ENCODE results near the gene TMEM198. TPM values are rescaled to one million over a fixed set of nuclear protein-coding genes. Genes with fewer than 3 reads are reported as not detected.
A peak's percentile ranks its signal among the peaks of the same experiment; 100 is the strongest.

TMEM198 gene
- total RNA-seq, 1 experiment from 2014 or later = 1.1 TPM

DNA sequence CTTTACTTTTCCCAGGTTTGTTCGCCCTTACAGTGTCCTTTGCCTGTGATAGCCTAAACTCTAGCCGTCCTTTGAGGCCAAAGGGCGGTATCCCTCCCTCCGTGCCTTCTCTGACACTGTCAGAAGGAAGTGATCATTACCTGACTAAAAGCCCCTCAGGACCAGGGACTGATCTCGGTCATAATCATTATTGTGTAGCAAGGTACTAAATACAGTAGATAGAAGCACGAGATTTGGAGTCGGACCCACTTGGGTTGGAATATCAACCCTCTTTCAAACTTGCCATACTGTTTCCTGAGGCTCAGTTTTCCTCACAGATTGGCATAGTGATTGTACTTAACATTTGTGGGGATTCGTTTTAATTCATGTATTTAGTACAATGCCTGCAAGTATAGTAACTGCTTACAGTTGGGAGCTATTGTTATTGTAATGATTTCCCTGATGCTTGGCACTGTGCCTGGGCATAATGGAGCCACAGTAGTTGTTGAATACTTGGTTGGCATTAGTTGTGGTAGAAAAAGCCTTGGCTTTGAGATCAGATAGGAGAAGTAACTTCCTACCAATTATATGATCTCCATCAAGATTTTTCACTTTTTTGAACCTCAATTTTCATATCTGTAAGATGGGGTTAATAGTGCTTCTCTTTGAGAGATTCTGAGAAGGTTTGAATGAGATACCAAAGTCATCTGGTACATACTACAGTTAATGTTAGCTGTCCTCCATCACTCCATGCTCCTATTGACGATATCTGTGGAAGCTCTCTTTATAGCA is 54.7 kb downstream of the TMEM198 start:
- no peaks in the 10 kb centered on the region for H3K27me3 ChIP-seq (ENCODE audit: low read length)
- ChIA-PET POLR2A (ENCODE audit: unreplicated experiment) (no interaction called here), CTCF (interaction anchor here (0.6 kb wide), 1 partner anchor 42 kb away, joined by 4 read pairs; no protein-coding TSS in a partner anchor)
- H4K20me1 ChIP-seq (ENCODE audit: low read length) = no peaks in the 10 kb centered on the region
- no peaks in the 10 kb centered on the region for H3K9me2 ChIP-seq (replicated peaks; ENCODE audit: low read length)
- ATAC-seq (no peak), DNase-seq (no peak)
- intact Hi-C loops (cut with micrococcal nuclease) = no loop called here
- peak overlapping the region; percentile 75 for H3K27ac ChIP-seq (ENCODE audit: low read length)
- peak overlapping the region; percentile 82 for H3K4me3 ChIP-seq (ENCODE audit: low read length)
- peak overlapping the region; percentile 94 for H3K9ac ChIP-seq (ENCODE audit: low read length)
- H3K36me3 ChIP-seq (ENCODE audit: low read depth, low read length) = no peaks in the 10 kb centered on the region
- peak overlapping the region; percentile 88 for H2AFZ ChIP-seq (ENCODE audit: low read length)
- H3K79me2 ChIP-seq (ENCODE audit: low read length) = peaks cover 7% of the 10 kb centered on the region
- H3K4me1 ChIP-seq (ENCODE audit: insufficient read depth, low read length) = peaks cover 15% of the 10 kb centered on the region
- no peaks in the 10 kb centered on the region for H3F3A ChIP-seq (ENCODE audit: low read length, unreplicated experiment)
- H3K9me3 ChIP-seq (ENCODE audit: low read length) = no peaks in the 10 kb centered on the region
- peak overlapping the region; percentile 94 for H3K4me2 ChIP-seq (ENCODE audit: low read length)
- no peak for TF ChIP-seq EZH2 (IDR thresholded peaks at IDR 0.05; ENCODE audit: low read length, unreplicated experiment)
- TF ChIP-seq, protein P1, sequence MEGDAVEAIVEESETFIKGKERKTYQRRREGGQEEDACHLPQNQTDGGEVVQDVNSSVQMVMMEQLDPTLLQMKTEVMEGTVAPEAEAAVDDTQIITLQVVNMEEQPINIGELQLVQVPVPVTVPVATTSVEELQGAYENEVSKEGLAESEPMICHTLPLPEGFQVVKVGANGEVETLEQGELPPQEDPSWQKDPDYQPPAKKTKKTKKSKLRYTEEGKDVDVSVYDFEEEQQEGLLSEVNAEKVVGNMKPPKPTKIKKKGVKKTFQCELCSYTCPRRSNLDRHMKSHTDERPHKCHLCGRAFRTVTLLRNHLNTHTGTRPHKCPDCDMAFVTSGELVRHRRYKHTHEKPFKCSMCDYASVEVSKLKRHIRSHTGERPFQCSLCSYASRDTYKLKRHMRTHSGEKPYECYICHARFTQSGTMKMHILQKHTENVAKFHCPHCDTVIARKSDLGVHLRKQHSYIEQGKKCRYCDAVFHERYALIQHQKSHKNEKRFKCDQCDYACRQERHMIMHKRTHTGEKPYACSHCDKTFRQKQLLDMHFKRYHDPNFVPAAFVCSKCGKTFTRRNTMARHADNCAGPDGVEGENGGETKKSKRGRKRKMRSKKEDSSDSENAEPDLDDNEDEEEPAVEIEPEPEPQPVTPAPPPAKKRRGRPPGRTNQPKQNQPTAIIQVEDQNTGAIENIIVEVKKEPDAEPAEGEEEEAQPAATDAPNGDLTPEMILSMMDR (conservative IDR thresholded peaks at IDR 0.05; ENCODE audit: low read depth, low read length) = no peak
- TF ChIP-seq EZH2phosphoT487 (IDR thresholded peaks at IDR 0.05; ENCODE audit: borderline replicate concordance, low read length) = no peak
- BruUV-seq (replicated peaks) = TSS peak; percentile 73

Small RNA genes within 50 kb of the gene (microRNA-seq; reads per million reads assigned to microRNA genes)
- not detected for gene MIR3132 (ENCODE audit: unreplicated experiment)

Other genes with a start within 250 kb of the TMEM198 start
- 0.07 TPM in 1 of 2 replicates, not detected in the other for gene PTPRN, start 234.6 kb upstream of the TMEM198 start, total RNA-seq (2014; rRNA removed)
- gene RESP18, start 211.3 kb upstream of the TMEM198 start, total RNA-seq (2014; rRNA removed) = not detected in 2 replicates
- 86.2 and 114 TPM in 2 replicates for gene DNPEP, start 156.1 kb upstream of the TMEM198 start, total RNA-seq (2014; rRNA removed)
- gene DES, start 125.7 kb upstream of the TMEM198 start, total RNA-seq (2014; rRNA removed) = not detected in 2 replicates
- 30.7 and 45.2 TPM in 2 replicates for gene SPEG, start 109.2 kb upstream of the TMEM198 start, total RNA-seq (2014; rRNA removed)
- 78.1 and 85.7 TPM in 2 replicates for gene GMPPA, start 45.1 kb upstream of the TMEM198 start, total RNA-seq (2014; rRNA removed)
- 0.11 TPM in 1 of 2 replicates, not detected in the other for gene ASIC4, start 29.5 kb upstream of the TMEM198 start, total RNA-seq (2014; rRNA removed)
- 139 and 210 TPM in 2 replicates for gene CHPF, start 219 bp upstream of the TMEM198 start, total RNA-seq (2014; rRNA removed)
- gene OBSL1, start 27.5 kb downstream of the TMEM198 start, total RNA-seq (2014; rRNA removed) = 122 and 148 TPM in 2 replicates
- gene INHA, start 28.3 kb downstream of the TMEM198 start, total RNA-seq (2014; rRNA removed) = 1.3 and 1.5 TPM in 2 replicates
- 17.7 and 26.4 TPM in 2 replicates for gene STK11IP, start 53.8 kb downstream of the TMEM198 start, total RNA-seq (2014; rRNA removed)
- 11.6 and 14.3 TPM in 2 replicates for gene SLC4A3, start 83.6 kb downstream of the TMEM198 start, total RNA-seq (2014; rRNA removed)

All from PC-3 (cell line).